ENCODE measurements around the gene SLC6A9.

The SLC6A9 gene
- 0.35 to 0.58 (median 0.52) reads per million in 3 donors for total RNA-seq

DNA sequence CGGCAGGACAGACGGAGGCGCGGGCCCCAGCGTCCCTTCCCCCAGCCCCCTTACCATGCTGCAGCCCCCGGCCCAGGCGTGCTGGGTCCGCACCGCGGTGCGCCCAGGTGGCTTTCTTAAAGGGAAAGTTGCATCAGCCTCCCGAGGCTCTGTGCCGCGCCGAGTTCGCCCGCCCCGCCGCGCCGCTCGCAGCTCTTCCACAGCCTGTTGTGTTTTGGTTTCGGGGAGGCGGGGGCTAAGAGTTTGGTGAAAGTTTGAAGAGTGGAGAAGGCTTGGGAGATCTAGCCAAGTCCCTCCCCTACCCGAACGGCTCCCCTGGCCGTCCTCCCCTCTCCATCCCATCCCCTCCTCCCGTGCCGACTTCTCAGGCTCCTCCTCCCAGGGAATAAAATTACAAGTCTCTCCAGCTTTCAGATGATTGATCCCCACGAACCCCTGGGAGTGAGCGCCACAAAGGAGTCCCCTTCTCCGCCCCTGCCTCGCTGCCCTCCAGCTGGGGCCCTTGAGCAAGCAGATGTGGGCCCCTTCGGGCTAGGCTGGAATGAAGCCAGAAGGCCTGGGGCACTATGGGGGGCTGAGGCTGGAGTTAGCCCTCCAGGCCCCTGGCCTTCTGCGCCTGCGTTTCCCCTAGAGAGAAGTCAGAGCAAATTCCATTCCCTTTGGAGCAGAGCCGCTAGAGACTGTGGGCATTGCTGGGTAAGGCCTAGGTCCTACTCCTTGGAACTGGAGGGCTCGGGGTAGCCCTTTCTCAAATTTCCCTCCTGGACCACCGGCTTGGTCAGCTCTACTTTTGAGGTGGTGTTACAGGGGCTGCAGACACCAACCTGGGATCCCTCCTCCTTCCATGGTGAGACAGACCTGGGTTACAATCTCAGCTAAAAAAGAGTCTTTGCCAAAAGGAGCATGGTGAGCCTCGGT, at the start of gene SLC6A9:
Gene SLC6A9 (minus strand): TSS at position 211 of the 918 bp plus-strand sequence. CDS start 7,185 bp downstream, outside the sequence.
- Histone ChIP-seq H3K4me3 (ENCODE audit: insufficient read depth, low read depth, low read length, poor library complexity, severe bottlenecking) (peak within 1 kb of the TSS; percentile 84), H3K9me3 (ENCODE audit: control insufficient read depth, low read length) (no peaks in the 10 kb centered on the region), H3K4me1 (ENCODE audit: control insufficient read depth, insufficient read depth, low read length, poor library complexity, severe bottlenecking) (peaks cover 13% of the 10 kb centered on the region), H3K36me3 (ENCODE audit: control insufficient read depth, insufficient read depth, low read length) (no peaks in the 10 kb centered on the region), H3K27ac (ENCODE audit: insufficient read depth, low read length, poor library complexity, severe bottlenecking) (peak within 1 kb of the TSS; percentile 85), H3K27me3 (replicated peaks; ENCODE audit: control insufficient read depth, insufficient read depth, low read length, poor library complexity, severe bottlenecking) (no peaks in the 10 kb centered on the region)
- DNase-seq, result no peak

DNA sequence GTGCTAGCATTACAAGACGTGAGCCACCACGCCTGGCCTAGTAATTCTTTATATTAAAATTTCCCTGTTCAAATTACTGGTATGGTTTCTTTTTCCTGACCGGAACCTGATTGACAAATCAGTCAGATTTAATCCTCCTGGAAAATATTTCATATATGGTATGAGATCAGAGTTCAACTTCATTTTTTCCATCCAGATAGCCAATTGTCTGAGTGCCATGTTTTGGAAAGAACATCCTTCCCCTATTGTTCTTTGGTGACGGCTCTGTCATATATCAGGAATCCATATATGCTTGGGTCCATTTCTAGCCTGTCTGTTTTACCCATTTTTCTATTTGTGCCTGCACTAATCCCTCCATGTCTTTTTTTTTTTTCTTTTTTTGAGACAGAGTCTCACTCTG, 48.3 kb upstream of the SLC6A9 start:
- no peaks in the 10 kb centered on the region for H3K27me3 ChIP-seq (replicated peaks; ENCODE audit: control insufficient read depth, insufficient read depth, low read length, poor library complexity, severe bottlenecking)
- DNase-seq, result no peak
- no peak overlapping the region for H3K27ac ChIP-seq (ENCODE audit: insufficient read depth, low read length, poor library complexity, severe bottlenecking)
- H3K4me1 ChIP-seq (ENCODE audit: control insufficient read depth, insufficient read depth, low read length, poor library complexity, severe bottlenecking), result no peaks in the 10 kb centered on the region
- H3K36me3 ChIP-seq (ENCODE audit: control insufficient read depth, insufficient read depth, low read length), result no peaks in the 10 kb centered on the region
- no peak overlapping the region for H3K4me3 ChIP-seq (ENCODE audit: insufficient read depth, low read depth, low read length, poor library complexity, severe bottlenecking)
- no peaks in the 10 kb centered on the region for H3K9me3 ChIP-seq (ENCODE audit: control insufficient read depth, low read length)

- Histone ChIP-seq H3K27ac (ENCODE audit: insufficient read depth, low read length, poor library complexity, severe bottlenecking) (no peak overlapping the region), H3K4me3 (ENCODE audit: insufficient read depth, low read depth, low read length, poor library complexity, severe bottlenecking) (no peak overlapping the region), H3K9me3 (ENCODE audit: control insufficient read depth, low read length) (no peaks in the 10 kb centered on the region), H3K4me1 (ENCODE audit: control insufficient read depth, insufficient read depth, low read length, poor library complexity, severe bottlenecking) (no peaks in the 10 kb centered on the region), H3K36me3 (ENCODE audit: control insufficient read depth, insufficient read depth, low read length) (no peaks in the 10 kb centered on the region), H3K27me3 (replicated peaks; ENCODE audit: control insufficient read depth, insufficient read depth, low read length, poor library complexity, severe bottlenecking) (no peaks in the 10 kb centered on the region)
- DNase-seq, result no peak
These were observed 46.8 kb upstream of the SLC6A9 start for GRCh38 chr1:44078104-44078503.

DNA sequence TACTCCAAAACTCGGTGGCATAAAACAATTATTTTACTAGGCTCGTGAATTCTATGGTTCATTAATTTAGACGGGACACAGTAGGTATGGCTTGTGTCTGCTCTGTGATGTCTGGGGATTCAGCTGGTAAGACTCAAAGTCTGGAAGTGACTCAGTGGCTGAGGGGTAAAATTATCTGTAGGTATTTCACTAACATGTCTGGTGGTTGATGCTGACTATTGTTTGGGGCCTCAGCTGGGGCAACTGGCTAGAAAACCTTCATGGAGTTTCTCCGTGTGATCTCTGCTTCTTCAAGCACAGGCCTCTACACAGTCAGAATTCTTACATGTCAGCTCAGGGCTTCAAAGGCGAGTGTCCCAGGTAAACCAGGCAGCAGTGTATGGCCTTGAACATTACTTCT, 46.2 kb upstream of the SLC6A9 start:
- no peak for DNase-seq
- H3K4me1 ChIP-seq (ENCODE audit: control insufficient read depth, insufficient read depth, low read length, poor library complexity, severe bottlenecking), result no peaks in the 10 kb centered on the region
- H3K4me3 ChIP-seq (ENCODE audit: insufficient read depth, low read depth, low read length, poor library complexity, severe bottlenecking), result no peak overlapping the region
- no peaks in the 10 kb centered on the region for H3K9me3 ChIP-seq (ENCODE audit: control insufficient read depth, low read length)
- H3K27me3 ChIP-seq (replicated peaks; ENCODE audit: control insufficient read depth, insufficient read depth, low read length, poor library complexity, severe bottlenecking), result no peaks in the 10 kb centered on the region
- no peak overlapping the region for H3K27ac ChIP-seq (ENCODE audit: insufficient read depth, low read length, poor library complexity, severe bottlenecking)
- H3K36me3 ChIP-seq (ENCODE audit: control insufficient read depth, insufficient read depth, low read length), result no peaks in the 10 kb centered on the region

DNA sequence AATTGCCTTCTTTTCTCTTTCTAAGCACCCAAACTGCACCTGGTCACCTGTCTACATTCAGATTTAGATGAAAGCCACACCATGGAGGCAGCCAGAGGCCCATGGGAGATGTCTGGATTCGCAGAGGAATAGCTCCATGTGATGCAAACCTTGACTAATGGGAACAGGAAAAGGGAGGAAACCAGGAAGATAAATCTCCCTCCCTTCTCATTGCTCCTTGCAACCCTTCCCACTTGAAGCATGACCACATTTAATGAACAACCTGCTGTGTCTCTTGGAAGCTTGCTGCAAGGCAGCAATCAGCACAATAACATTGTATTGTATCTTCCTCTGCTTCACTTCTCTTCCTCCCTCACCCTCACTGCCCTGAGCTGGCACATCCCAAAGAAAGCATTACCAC, 44.8 kb upstream of the SLC6A9 start:
- H3K4me1 ChIP-seq (ENCODE audit: control insufficient read depth, insufficient read depth, low read length, poor library complexity, severe bottlenecking), result no peaks in the 10 kb centered on the region
- H3K27ac ChIP-seq (ENCODE audit: insufficient read depth, low read length, poor library complexity, severe bottlenecking), result no peak overlapping the region
- H3K27me3 ChIP-seq (replicated peaks; ENCODE audit: control insufficient read depth, insufficient read depth, low read length, poor library complexity, severe bottlenecking), result no peaks in the 10 kb centered on the region
- no peak overlapping the region for H3K4me3 ChIP-seq (ENCODE audit: insufficient read depth, low read depth, low read length, poor library complexity, severe bottlenecking)
- no peak for DNase-seq
- H3K36me3 ChIP-seq (ENCODE audit: control insufficient read depth, insufficient read depth, low read length), result no peaks in the 10 kb centered on the region
- no peaks in the 10 kb centered on the region for H3K9me3 ChIP-seq (ENCODE audit: control insufficient read depth, low read length)

- DNase-seq, result no peak
- H3K36me3 ChIP-seq (ENCODE audit: control insufficient read depth, insufficient read depth, low read length), result no peaks in the 10 kb centered on the region
- H3K4me3 ChIP-seq (ENCODE audit: insufficient read depth, low read depth, low read length, poor library complexity, severe bottlenecking), result no peak overlapping the region
- no peak overlapping the region for H3K27ac ChIP-seq (ENCODE audit: insufficient read depth, low read length, poor library complexity, severe bottlenecking)
- no peaks in the 10 kb centered on the region for H3K27me3 ChIP-seq (replicated peaks; ENCODE audit: control insufficient read depth, insufficient read depth, low read length, poor library complexity, severe bottlenecking)
- H3K9me3 ChIP-seq (ENCODE audit: control insufficient read depth, low read length), result no peaks in the 10 kb centered on the region
- H3K4me1 ChIP-seq (ENCODE audit: control insufficient read depth, insufficient read depth, low read length, poor library complexity, severe bottlenecking), result no peaks in the 10 kb centered on the region
These were observed 43.2 kb upstream of the SLC6A9 start for GRCh38 chr1:44074415-44074814.

- Histone ChIP-seq H3K9me3 (ENCODE audit: control insufficient read depth, low read length) (no peaks in the 10 kb centered on the region), H3K27me3 (replicated peaks; ENCODE audit: control insufficient read depth, insufficient read depth, low read length, poor library complexity, severe bottlenecking) (no peaks in the 10 kb centered on the region), H3K4me3 (ENCODE audit: insufficient read depth, low read depth, low read length, poor library complexity, severe bottlenecking) (no peak overlapping the region), H3K27ac (ENCODE audit: insufficient read depth, low read length, poor library complexity, severe bottlenecking) (no peak overlapping the region), H3K4me1 (ENCODE audit: control insufficient read depth, insufficient read depth, low read length, poor library complexity, severe bottlenecking) (no peaks in the 10 kb centered on the region), H3K36me3 (ENCODE audit: control insufficient read depth, insufficient read depth, low read length) (no peaks in the 10 kb centered on the region)
- no peak for DNase-seq
These were observed 42.3 kb upstream of the SLC6A9 start for GRCh38 chr1:44073528-44073927.

DNA sequence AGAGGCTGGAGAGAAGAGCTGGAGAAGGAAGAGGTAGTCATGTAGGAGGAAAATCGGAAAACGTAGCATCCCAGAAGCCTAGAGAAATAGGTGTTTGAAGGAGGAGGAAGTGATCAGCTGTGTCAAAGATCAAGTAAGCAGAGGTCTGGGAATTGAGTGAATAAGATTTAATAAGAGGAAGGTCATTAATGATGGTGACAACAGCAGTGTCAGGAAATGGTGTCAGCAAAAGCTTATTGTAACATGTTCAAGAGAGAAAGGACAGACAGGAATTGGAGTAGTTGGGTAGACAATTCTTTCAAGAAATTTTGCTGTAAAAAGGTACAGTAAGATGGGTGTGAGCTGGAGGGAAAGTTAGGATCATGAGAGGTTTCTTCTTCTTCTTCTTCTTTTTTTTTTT, 41.6 kb upstream of the SLC6A9 start:
- Histone ChIP-seq H3K27me3 (replicated peaks; ENCODE audit: control insufficient read depth, insufficient read depth, low read length, poor library complexity, severe bottlenecking) (no peaks in the 10 kb centered on the region), H3K4me3 (ENCODE audit: insufficient read depth, low read depth, low read length, poor library complexity, severe bottlenecking) (no peak overlapping the region), H3K9me3 (ENCODE audit: control insufficient read depth, low read length) (no peaks in the 10 kb centered on the region), H3K27ac (ENCODE audit: insufficient read depth, low read length, poor library complexity, severe bottlenecking) (no peak overlapping the region), H3K4me1 (ENCODE audit: control insufficient read depth, insufficient read depth, low read length, poor library complexity, severe bottlenecking) (no peaks in the 10 kb centered on the region), H3K36me3 (ENCODE audit: control insufficient read depth, insufficient read depth, low read length) (no peaks in the 10 kb centered on the region)
- DNase-seq, result no peak

DNA sequence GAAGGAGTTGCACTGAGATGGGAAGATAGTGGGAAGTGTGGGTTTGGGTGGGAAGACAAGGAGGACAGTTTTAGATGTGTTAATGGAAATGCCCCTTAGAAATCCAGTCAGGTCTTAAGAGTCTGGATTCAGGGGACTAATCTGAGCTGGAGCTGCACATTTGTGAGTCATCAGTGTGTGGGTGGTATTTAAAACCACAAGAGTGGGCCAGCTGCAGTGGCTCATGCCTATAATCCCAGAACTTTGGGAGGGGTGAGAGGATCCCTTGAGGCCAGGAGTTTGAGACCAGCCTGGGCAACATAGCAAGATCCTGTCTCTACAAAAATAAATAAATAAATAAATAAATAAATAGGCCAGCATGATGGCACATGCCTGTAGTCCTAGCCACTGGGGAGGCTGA, 40.9 kb upstream of the SLC6A9 start:
- H3K36me3 ChIP-seq (ENCODE audit: control insufficient read depth, insufficient read depth, low read length), result no peaks in the 10 kb centered on the region
- no peaks in the 10 kb centered on the region for H3K9me3 ChIP-seq (ENCODE audit: control insufficient read depth, low read length)
- H3K4me3 ChIP-seq (ENCODE audit: insufficient read depth, low read depth, low read length, poor library complexity, severe bottlenecking), result no peak overlapping the region
- H3K27ac ChIP-seq (ENCODE audit: insufficient read depth, low read length, poor library complexity, severe bottlenecking), result no peak overlapping the region
- no peaks in the 10 kb centered on the region for H3K4me1 ChIP-seq (ENCODE audit: control insufficient read depth, insufficient read depth, low read length, poor library complexity, severe bottlenecking)
- no peaks in the 10 kb centered on the region for H3K27me3 ChIP-seq (replicated peaks; ENCODE audit: control insufficient read depth, insufficient read depth, low read length, poor library complexity, severe bottlenecking)
- DNase-seq, result no peak

GRCh38 chr1:44071461-44071860, 40.2 kb upstream of the SLC6A9 start:
- Histone ChIP-seq H3K4me1 (ENCODE audit: control insufficient read depth, insufficient read depth, low read length, poor library complexity, severe bottlenecking) (no peaks in the 10 kb centered on the region), H3K27me3 (replicated peaks; ENCODE audit: control insufficient read depth, insufficient read depth, low read length, poor library complexity, severe bottlenecking) (no peaks in the 10 kb centered on the region), H3K9me3 (ENCODE audit: control insufficient read depth, low read length) (no peaks in the 10 kb centered on the region), H3K4me3 (ENCODE audit: insufficient read depth, low read depth, low read length, poor library complexity, severe bottlenecking) (no peak overlapping the region), H3K36me3 (ENCODE audit: control insufficient read depth, insufficient read depth, low read length) (no peaks in the 10 kb centered on the region), H3K27ac (ENCODE audit: insufficient read depth, low read length, poor library complexity, severe bottlenecking) (no peak overlapping the region)
- no peak for DNase-seq

All from effector memory CD4-positive, alpha-beta T cell (primary cell).